Medulla oblongata (tissue), 1 donor: ENCODE measurements around the gene VAMP1.
"Not testable (repeated sequence)": the region's sequence is repeated elsewhere in the genome, so short reads cannot be mapped to it uniquely, and the experiment has no call there.

Source experiments
- DNase-seq: peaks from one replicate; pipeline ENCODE4 v3.0.0-alpha.2; 2015; ENCODE audit errors: extremely low spot score

The VAMP1 gene

GRCh38 chr12:6451348-6452244 lies 18.9 kb downstream of the VAMP1 start, which contains the start of gene TAPBPL:
Gene TAPBPL (plus strand): TSS chr12:6452042. CDS start chr12:6452249, 207 bp downstream.
- peak; percentile 95 for DNase-seq

DNA sequence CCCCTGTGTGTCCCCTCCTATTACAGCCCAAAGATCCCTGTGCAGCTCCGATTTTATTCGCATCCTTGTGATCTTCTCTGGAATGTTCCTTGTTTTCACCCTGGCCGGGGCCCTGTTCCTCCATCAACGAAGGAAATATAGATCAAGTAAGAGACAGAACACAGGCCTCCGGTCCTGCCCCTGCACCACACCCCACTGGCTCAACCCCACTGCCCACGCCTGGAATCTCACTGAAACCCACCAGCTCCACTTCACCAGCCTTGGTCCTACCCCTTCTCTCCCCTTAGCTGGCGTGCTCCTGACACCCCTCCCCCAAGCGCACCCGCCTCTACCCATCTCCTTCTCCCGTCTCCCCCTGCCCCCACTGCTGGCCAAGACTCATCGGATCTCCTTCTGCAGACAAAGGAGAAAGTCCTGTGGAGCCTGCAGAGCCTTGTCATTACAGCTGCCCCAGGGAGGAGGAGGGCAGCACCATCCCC lies 19.6 kb downstream of the VAMP1 start:
- no peak for DNase-seq

GRCh38 chr12:6450091-6450868 lies 20.2 kb downstream of the VAMP1 start:
- DNase-seq, result no peak

GRCh38 chr12:6444704-6445688 lies 25.5 kb downstream of the VAMP1 start, which contains the start of gene CD27:
Gene CD27 (plus strand): TSS chr12:6444955. CDS start chr12:6445096, 141 bp downstream.
- DNase-seq, result no peak

- DNase-seq, result no peak
These were observed 26.4 kb downstream of the VAMP1 start for GRCh38 chr12:6444031-6444430.

GRCh38 chr12:6443361-6443983 lies 27.0 kb downstream of the VAMP1 start:
- DNase-seq, result no peak

DNA sequence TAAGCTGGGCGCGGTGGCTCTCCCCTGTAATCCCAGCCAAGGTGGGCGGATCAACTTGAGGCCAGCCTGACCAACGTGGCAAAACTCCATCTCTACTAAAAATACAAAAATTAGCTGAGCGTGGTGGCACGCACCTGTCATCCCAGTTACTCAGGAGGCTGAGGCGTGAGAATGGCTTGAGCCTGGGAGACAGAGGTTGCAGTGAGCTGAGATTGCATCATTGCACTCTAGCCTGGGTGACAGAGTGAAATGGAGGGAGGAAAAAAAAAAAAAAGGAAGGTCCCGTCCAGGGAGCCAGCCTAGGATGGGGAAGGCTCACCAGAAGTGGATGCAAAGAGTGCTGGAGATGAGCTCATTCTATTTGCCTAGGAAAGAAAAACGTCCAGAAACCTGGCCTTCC lies 27.6 kb downstream of the VAMP1 start:
- no peak for DNase-seq

DNA sequence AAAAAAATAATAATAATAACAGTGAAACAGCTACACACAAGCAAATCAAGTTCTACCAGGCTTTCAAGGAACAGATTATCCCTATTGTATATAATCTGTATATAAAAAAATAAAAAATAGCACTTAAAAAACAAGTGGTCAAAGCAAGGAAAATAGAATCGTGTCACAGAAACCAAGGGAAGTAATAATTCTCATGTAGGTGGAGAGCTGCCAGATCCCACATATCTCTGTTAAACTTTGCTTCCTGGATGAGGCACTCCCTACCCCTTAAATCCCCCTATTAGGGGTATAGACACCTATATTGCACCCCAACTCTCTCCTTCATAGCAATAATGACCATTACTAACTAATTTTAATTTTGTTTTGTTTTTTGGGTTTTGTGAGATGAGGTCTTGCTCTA lies 30.1 kb downstream of the VAMP1 start:
- no peak for DNase-seq

DNA sequence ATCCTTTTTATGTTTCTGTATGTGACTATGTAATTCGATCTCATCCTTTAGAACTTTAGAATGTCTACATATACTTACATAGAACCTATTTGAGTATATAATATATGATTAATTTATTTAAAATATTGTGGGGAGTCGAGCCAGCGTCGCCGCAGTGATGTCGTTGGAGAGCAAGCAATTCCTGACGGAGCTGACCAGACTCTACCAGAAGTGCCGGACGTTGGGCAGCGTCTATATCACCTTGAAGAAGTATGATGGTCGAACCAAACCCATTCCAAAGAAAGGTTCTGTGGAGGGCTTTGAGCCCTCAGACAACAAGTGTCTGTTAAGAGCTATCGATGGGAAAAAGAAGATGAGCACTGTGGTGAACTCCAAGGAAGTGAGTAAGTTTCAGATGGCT lies 32.1 kb downstream of the VAMP1 start:
- DNase-seq, result no peak

DNA sequence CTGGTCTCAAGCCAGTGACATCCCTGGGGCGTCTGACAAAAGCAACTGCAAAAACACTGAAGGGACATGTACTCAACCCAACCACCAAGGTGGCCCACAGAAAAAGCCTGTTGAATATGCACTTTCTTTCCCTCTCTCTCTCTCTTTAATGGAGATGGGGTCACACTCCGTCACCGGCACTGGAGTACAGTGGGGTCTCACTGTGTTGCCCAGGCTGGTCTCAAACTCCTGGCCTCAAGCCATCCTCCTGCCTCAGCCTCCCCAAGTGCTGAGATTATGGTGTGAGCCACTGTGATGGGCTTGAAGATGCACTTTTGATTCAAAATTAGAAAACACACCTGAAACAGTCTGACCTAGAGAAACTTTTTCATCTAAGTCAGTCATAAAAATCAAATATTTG lies 32.9 kb downstream of the VAMP1 start:
- DNase-seq, result no peak

GRCh38 chr12:6435961-6436715 lies 34.3 kb downstream of the VAMP1 start:
- no peak for DNase-seq

DNA sequence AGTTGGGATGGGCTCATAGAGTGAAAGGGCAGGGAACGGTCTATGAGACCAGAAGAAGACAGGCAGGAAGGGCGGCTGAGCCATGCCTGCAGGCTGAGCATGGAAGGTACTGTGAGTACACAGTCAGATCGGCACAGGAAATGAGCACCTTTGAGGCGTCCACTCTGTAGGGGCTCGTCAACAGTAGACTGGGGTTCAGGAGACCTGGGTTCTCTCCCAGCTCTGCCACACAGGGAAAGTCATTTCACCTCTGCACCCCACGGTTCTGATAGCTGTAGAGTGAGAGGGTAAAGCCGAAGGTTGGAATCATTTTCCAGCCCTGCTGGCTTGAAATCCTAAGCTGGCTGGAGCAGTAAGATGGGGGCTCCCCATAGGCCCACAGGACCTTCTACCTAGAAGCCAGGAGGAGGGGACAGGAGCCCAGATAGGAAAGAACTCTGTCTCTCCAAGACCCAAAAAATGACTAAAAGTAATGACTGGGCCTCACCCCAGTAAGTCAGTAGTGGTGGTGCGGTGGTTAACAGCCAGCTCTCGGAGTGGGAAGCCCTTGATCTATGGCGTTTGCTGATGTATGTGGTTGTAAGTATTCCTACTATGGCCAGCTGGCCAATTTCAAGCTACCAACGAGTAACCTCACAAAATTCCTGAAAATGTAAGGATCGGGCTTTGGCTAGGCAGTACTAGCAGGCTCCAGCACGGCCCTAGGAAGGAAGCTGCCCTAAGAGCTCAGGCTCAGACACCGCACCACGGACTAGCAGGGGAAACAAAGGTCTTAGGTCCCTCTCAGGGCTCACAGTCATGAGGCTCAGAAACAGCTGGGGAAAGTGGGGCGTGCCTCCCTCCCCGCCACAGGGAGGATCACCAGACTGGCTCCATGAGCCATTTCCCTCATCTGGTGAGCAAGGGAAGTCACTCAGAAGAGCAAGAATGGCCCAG lies 36.0 kb downstream of the VAMP1 start:
- no peak for DNase-seq

DNA sequence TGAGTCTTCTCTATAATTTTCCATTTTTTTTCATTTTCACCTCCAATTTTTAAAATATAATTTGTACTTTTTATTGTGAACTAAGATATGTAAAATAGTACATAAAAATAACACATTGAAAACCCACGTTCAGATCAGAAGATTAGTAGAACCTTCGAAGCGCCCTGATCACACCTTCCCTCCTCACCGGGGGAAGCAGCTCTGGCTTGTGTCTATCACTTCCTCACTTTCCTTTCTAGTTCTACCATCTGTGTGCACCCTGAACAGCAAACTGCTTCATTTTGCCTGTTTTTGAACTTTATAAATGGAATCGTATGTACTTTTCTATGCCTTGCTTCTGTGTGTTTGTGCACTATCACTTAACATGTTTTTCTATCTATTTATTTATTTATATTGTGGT lies 37.5 kb downstream of the VAMP1 start:
- no peak for DNase-seq

DNA sequence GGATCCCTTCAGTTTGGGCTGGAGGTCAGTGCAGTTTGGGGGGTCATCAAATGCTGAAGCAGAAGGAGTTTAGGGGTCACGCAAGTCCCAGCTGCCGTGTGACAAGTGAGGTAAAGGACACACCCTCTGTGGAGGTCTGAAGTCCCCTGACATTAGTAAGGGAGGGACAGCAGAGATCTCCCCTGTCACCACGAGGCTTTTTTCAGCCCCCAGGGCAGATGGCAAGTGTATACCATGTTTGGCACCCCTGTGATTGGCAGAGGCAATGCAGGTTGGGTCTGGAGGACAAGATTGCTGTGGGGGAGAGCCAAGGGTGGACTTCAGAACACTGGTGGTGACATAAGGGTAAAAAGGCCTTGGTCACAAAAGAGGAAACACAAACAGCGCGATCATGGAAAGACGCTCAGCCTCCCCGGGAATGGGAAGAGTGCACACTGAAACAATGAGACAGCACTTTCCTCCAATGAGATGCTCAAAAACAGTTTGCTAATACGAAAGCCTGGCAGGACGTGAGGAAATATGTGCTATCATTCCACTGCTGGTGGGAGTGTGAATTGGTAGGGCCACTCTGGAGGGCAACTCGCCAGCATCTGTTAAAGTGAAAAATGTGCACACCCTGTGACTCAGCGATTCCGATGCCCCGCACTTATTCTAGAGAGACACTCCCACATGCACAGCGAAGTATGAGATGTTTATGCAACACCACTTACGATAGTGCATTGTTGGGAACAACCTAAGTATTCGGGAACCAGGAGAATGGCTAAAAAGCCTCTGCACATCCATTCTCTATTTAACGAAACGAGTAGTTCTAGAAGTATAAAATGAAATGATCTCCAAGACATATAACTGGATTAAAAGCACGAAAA lies 40.1 kb downstream of the VAMP1 start:
- peak; percentile 74 for DNase-seq

GRCh38 chr12:6428326-6428725 lies 42.2 kb downstream of the VAMP1 start:
- no peak for DNase-seq

- DNase-seq, result not testable (repeated sequence)
These were observed 42.7 kb downstream of the VAMP1 start for GRCh38 chr12:6427796-6428195.

- no peak for DNase-seq
These were observed 43.4 kb downstream of the VAMP1 start for GRCh38 chr12:6426882-6427671.
